K562 (cell line): ENCODE measurements around the gene YPEL3. TPM values are rescaled to one million over a fixed set of nuclear protein-coding genes. Genes with fewer than 3 reads are reported as not detected.

Source experiments
- BCL6 ChIP-seq: fragments of 250-450 bp; sonication (Bioruptor Pico); IDR thresholded peaks from 2 replicates; pipeline ENCODE4 v1.4.0; 2020
- BCLAF1 ChIP-seq, 2 experiments: fragments of 450-650 bp in 1 of 2; IDR thresholded peaks; 2 replicates each; pipeline ENCODE4 v1.6.1; 2011 to 2017; ENCODE audit warnings: low read depth in 2 of 2, antibody characterized with exemption in 1 of 2, borderline replicate concordance in 1 of 2, low read length in 1 of 2, mild to moderate bottlenecking in 1 of 2, mixed read lengths in 1 of 2; ENCODE audit not compliant: control insufficient read depth in 1 of 2
- CTBP1 ChIP-seq: fragments of 450-650 bp; IDR thresholded peaks from 2 replicates; pipeline ENCODE4 v1.6.1; 2016; ENCODE audit warnings: borderline replicate concordance
- E2F1 ChIP-seq: sonication (generic); formaldehyde crosslinking; IDR thresholded peaks from 2 replicates; pipeline ENCODE4 v1.8.1; 2023; ENCODE audit warnings: mild to moderate bottlenecking, missing genetic modification reagents, moderate library complexity
- GABPB1 ChIP-seq: sonication (generic); formaldehyde crosslinking; IDR thresholded peaks from 2 replicates; pipeline ENCODE4 v1.8.0; 2022; ENCODE audit warnings: mild to moderate bottlenecking, missing genetic modification reagents
- GTF2B ChIP-seq: IDR thresholded peaks from 2 replicates; pipeline ENCODE4 v1.6.1; 2011; ENCODE audit not compliant: insufficient read length; ENCODE audit errors: extremely low read depth
- IRF1 ChIP-seq: sonication (generic); formaldehyde crosslinking; IDR thresholded peaks from 2 replicates; pipeline ENCODE4 v1.8.0; 2022; ENCODE audit warnings: missing genetic modification reagents, mild to moderate bottlenecking, borderline replicate concordance
- NELFE ChIP-seq: IDR thresholded peaks from 2 replicates; pipeline ENCODE4 v1.6.1; 2011; ENCODE audit warnings: mild to moderate bottlenecking; ENCODE audit not compliant: insufficient read depth, insufficient read length
- NR2C1 ChIP-seq, 2 experiments: fragments of 450-650 bp; IDR thresholded peaks; 2 replicates each; pipeline ENCODE4 v1.6.1; 2017; ENCODE audit warnings: mild to moderate bottlenecking in 2 of 2, antibody characterized with exemption in 1 of 2, inconsistent platforms in 1 of 2, missing compliant biosample characterization in 1 of 2, missing genetic modification characterization in 1 of 2
- NRF1 ChIP-seq, 2 experiments: fragments of 450-650 bp; IDR thresholded peaks in 1 of 2; conservative IDR thresholded peaks in 1 of 2; 2 replicates each; pipeline ENCODE4 v1.6.1; 2014; ENCODE audit warnings: mild to moderate bottlenecking in 2 of 2
- POLR2A ChIP-seq: fragments of 450-650 bp; conservative IDR thresholded peaks from 2 replicates; pipeline ENCODE4 v1.6.1; 2016
- POLR2G ChIP-seq: fragments of 200-400 bp; formaldehyde crosslinking; IDR thresholded peaks from 2 replicates; pipeline ENCODE4 v1.6.1; 2017; ENCODE audit warnings: low read depth, mild to moderate bottlenecking, antibody characterized with exemption, low read length, moderate library complexity
- RCOR1 ChIP-seq, 2 experiments: IDR thresholded peaks; 2 replicates each; pipeline ENCODE4 v1.6.1; 2012; ENCODE audit warnings: low read depth in 2 of 2, low read length in 2 of 2, borderline replicate concordance in 1 of 2, improper control_type of control experiment in 1 of 2
- SAP30 ChIP-seq: fragments of 200-600 bp; sonication (generic); IDR thresholded peaks from 2 replicates; pipeline ENCODE4 v1.6.1; 2012; ENCODE audit warnings: borderline replicate concordance, low read depth, mild to moderate bottlenecking, moderate library complexity, low read length, control low read depth, inconsistent platforms; ENCODE audit not compliant: insufficient read depth, poor library complexity, severe bottlenecking
- TAF1 ChIP-seq: IDR thresholded peaks from 2 replicates; pipeline ENCODE4 v1.6.1; 2011; ENCODE audit warnings: mild to moderate bottlenecking, low read length, moderate library complexity; ENCODE audit not compliant: insufficient read depth, control insufficient read depth, severe bottlenecking; ENCODE audit errors: extremely low read depth
- THAP12 ChIP-seq: fragments of 250-450 bp; sonication (Bioruptor Pico); IDR thresholded peaks from 2 replicates; pipeline ENCODE4 v1.9.0; 2021; ENCODE audit warnings: mild to moderate bottlenecking, inconsistent platforms
- polyA plus RNA-seq, 8 experiments: library from polyadenylated mRNA; depleted of rRNA in 4 of 8; stranded (reverse) in 5 of 8; unstranded in 3 of 8; fragments of >200 nt; fragmentation: Nextera tagmentation in 2 of 8; fragmentation: Illumina TruSeq in 1 of 8; extraction: Ambion mirVana in 2 of 8; extraction: Trizol in 1 of 8; gene quantifications; 2 replicates each; pipeline versions ENCODE4 v1.2.1 to v1.2.3, GENCODE V29; 2011 to 2014; ENCODE audit warnings: inconsistent platforms in 1 of 8, missing spikeins in 1 of 8
- total RNA-seq, 7 experiments: library from RNA; depleted of rRNA in 6 of 7; stranded (reverse); fragments of >200 nt in 6 of 7; fragmentation: Illumina TruSeq in 2 of 7; extraction: Trizol in 2 of 7; gene quantifications; 2 replicates each; pipeline versions ENCODE4 v1.2.1 to v1.2.3, GENCODE V29; 2011 to 2021; ENCODE audit warnings: low replicate concordance in 1 of 7

YPEL3 gene
- total and polyA plus RNA-seq, 9 of the 15 experiments (the other 6 are each of a cell fraction or from before 2014, with no cell fraction given): 0.41 to 15.0 (median 2.9) TPM

- TF ChIP-seq BCLAF1 (IDR thresholded peaks at IDR 0.05; ENCODE audit: borderline replicate concordance in 1 of 2, control insufficient read depth in 1 of 2, low read depth in 2 of 2, low read length in 1 of 2) (peak in 1 of 2 experiments; percentile 61; a peak in 1 of 4 replicates), POLR2G (peak; percentile 91), POLR2A (peak; percentile 80), NRF1 (conservative IDR thresholded peaks at IDR 0.05 in 1 of 2, IDR thresholded peaks at IDR 0.05 in 1 of 2) (peak; percentile 53 to 64), NELFE (no peak), GABPB1 (peak; percentile 68; the same call in 1 of the 2 replicates), TAF1 (peak; percentile 58), NR2C1 (IDR thresholded peaks at IDR 0.05) (no peak), NR2C1 (tag; IDR thresholded peaks at IDR 0.05) (peak; percentile 59), RCOR1 (IDR thresholded peaks at IDR 0.05; ENCODE audit: borderline replicate concordance in 1 of 2, low read depth in 2 of 2, low read length in 2 of 2) (peak in 1 of 2 experiments; percentile 57; a peak in 1 of 4 replicates), CTBP1 (peak; percentile 64; the same call in 1 of the 2 replicates), E2F1 (CRISPR knock-in tag) (peak; percentile 66; the same call in 1 of the 2 replicates), THAP12 (CRISPR knock-in tag) (peak; percentile 53; the same call in 1 of the 2 replicates), SAP30 (peak; percentile 40), GTF2B (no peak), IRF1 (no peak), BCL6 (CRISPR knock-in tag) (no peak)
These were observed 4.3 kb downstream of the YPEL3 start, which contains the start of gene TBX6 (continued) for GRCh38 chr16:30091474-30092372.
